Right cardiac atrium (tissue), 5 donors: Measurements from ENCODE around the gene S100PBP. TPM values are rescaled to one million over a fixed set of nuclear protein-coding genes. Genes with fewer than 3 reads are reported as not detected.

Experiments
- ATAC-seq, 2 donors: fragments of 200-7000 bp; cut with Tn5 transposase; one replicate each; pipeline versions ENCODE4 v1.8.0 to v1.9.1; 2020; ENCODE audit warnings: moderate library complexity in 2 of 2, mild to moderate bottlenecking in 1 of 2
- DNase-seq, 3 donors: peaks; one replicate each; pipeline ENCODE4 v3.0.0-alpha.2; 2020
- H3K27ac ChIP-seq: one replicate; pipeline ENCODE4 v1.5.1; 2013; ENCODE audit warnings: mild to moderate bottlenecking, low read length, control low read depth, moderate library complexity
- H3K27me3 ChIP-seq: one replicate; pipeline ENCODE4 v1.6.1; 2013; ENCODE audit not compliant: control insufficient read depth, insufficient read depth
- H3K4me1 ChIP-seq: one replicate; pipeline ENCODE4 v1.6.1; 2013; ENCODE audit warnings: low read length; ENCODE audit not compliant: control insufficient read depth, insufficient read depth
- H3K4me3 ChIP-seq: one replicate; pipeline ENCODE4 v1.5.1; 2013; ENCODE audit warnings: low read length, control low read depth
- H3K9me3 ChIP-seq: one replicate; pipeline ENCODE4 v1.6.1; 2013; ENCODE audit warnings: low read length; ENCODE audit not compliant: control insufficient read depth
- WGBS: extraction: QIAGEN DNeasy Blood & Tissue Kit; methylation state at CpG from one replicate; pipeline ENCODE4 v1.1.7; 2013; 5-methylcytosine and 5-hydroxymethylcytosine counted together
- intact Hi-C, 4 donors: fragments of 100-400 bp; cut with DNase I; formaldehyde crosslinking; loops; one replicate each; pipeline versions ENCODE4 v1.11.0 to v1.14.0; 2022 to 2023
- polyA plus RNA-seq: library from polyadenylated mRNA; stranded (reverse); fragments of 200-250 nt; gene quantifications from one replicate; pipeline ENCODE4 v1.2.3, GENCODE V29; 2013
- total RNA-seq, 4 donors: library from RNA; stranded (reverse); fragmentation: NEBNext Ultra II Directional; extraction: Animal tissue kit (Norgen Biotek cat#: 25700); gene quantifications; one replicate each; pipeline ENCODE4 v1.2.1, GENCODE V29; 2021
- donor health status: healthy with polysubstance abuse.
- donor health status: DM: no; HTN: yes; CAD: no.
- donor health status: DM: no; HTN: no; CAD: no.
- donor health status: DM: no; HTN: yes; CAD: no; lungs with severe emphysema.
- donor health status: DM: yes; HTN: yes; CAD: no.

The S100PBP gene
- total and polyA plus RNA-seq, 5 donors: 8.1 to 19.8 (median 15.3) TPM

DNA sequence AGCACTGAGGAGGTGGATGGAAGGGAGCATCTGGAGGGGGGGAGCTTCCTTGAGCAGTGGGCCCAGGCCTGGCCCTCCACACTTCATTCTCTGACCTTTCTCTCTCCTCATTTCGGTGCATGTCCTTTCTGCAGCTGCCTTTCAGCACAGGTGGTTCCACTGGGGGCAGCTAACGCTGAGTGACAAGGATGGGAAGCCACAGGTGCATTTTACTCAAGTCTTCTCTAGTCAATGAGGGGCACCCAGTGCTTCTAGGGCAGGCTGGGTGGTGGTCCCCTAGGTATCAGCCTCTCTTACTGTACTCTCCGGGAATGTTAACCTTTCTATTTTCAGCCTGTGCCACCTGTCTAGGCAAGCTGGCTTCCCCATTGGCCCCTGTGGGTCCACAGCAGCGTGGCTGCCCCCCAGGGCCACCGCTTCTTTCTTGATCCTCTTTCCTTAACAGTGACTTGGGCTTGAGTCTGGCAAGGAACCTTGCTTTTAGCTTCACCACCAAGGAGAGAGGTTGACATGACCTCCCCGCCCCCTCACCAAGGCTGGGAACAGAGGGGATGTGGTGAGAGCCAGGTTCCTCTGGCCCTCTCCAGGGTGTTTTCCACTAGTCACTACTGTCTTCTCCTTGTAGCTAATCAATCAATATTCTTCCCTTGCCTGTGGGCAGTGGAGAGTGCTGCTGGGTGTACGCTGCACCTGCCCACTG lies 43.5 kb upstream of the S100PBP start:
- intact Hi-C loops: loop anchor here in 3 of 4 donors (2.0 to 10.0 kb wide), 3 partner anchors 59 to 369 kb away; no protein-coding TSS in a partner anchor
- WGBS: 90% methylated on average over 7 of the region's 7 CpGs

DNA sequence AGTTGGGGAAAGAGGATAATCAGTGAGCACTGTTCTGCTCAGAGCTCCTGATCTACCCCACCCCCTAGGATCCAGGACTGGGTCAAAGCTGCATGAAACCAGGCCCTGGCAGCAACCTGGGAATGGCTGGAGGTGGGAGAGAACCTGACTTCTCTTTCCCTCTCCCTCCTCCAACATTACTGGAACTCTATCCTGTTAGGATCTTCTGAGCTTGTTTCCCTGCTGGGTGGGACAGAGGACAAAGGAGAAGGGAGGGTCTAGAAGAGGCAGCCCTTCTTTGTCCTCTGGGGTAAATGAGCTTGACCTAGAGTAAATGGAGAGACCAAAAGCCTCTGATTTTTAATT lies 43.0 kb upstream of the S100PBP start:
- no peak for ATAC-seq
- no peak overlapping the region for H3K27ac ChIP-seq
- intact Hi-C loops: loop anchor here in 2 of 4 donors (10.0 kb wide), 2 partner anchors 60 to 370 kb away; no protein-coding TSS in a partner anchor

More for the DNA sequence above, 43.5 kb upstream of the S100PBP start:
- no peaks in the 10 kb centered on the region for H3K27me3 ChIP-seq
- DNase-seq (peak in 1 of 3 donors; percentile 38), ATAC-seq (no peak)
- H3K27ac ChIP-seq: no peak overlapping the region
- no peaks in the 10 kb centered on the region for H3K9me3 ChIP-seq
- no peak overlapping the region for H3K4me3 ChIP-seq
- no peaks in the 10 kb centered on the region for H3K4me1 ChIP-seq

DNA sequence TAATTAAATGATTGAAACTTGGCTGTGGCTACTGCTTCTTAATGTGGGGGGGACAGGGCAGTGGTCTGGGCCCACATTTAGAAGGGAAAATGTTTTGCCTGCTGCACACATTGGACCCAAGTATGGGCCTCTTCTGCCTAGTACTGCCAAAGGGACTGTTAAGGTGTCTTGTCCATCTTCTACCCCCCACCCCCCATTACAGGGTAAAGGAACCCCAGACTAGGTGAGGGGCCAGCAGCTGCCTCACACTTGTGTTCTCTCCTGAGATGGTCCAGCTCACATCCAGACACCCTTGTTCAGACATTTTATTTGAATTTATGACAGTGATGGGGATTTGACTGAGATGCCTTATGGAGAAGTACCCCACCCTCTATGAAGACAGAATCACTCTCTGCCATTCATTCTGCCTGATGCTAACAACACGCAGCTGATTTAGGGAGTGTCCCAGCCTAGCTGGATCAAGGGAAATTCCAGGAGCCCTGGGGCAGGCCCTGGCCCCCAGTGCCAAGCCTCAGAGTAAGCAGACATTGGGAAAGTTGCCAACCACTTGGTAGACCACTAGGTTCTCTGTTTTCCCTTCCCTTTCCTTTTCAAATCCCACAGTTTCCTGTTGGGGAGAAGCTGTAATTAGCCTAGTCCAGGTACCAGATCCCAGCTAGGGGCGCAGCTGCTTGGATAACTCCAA lies 42.4 kb upstream of the S100PBP start:
- DNase-seq: peak in 1 of 3 donors; percentile 15
- ATAC-seq: no peak
- intact Hi-C loops: loop anchor here in 2 of 4 donors (10.0 kb wide), 2 partner anchors 60 to 370 kb away; no protein-coding TSS in a partner anchor
- 57% methylated on average over 2 of the region's 2 CpGs for WGBS
- Histone ChIP-seq H3K4me3 (no peak overlapping the region), H3K4me1 (no peaks in the 10 kb centered on the region), H3K27ac (no peak overlapping the region), H3K9me3 (no peaks in the 10 kb centered on the region), H3K27me3 (no peaks in the 10 kb centered on the region)

More for the DNA sequence above, 43.0 kb upstream of the S100PBP start:
- H3K9me3 ChIP-seq: no peaks in the 10 kb centered on the region
- no peaks in the 10 kb centered on the region for H3K4me1 ChIP-seq
- no peaks in the 10 kb centered on the region for H3K27me3 ChIP-seq
- DNase-seq: no peak
- no peak overlapping the region for H3K4me3 ChIP-seq

DNA sequence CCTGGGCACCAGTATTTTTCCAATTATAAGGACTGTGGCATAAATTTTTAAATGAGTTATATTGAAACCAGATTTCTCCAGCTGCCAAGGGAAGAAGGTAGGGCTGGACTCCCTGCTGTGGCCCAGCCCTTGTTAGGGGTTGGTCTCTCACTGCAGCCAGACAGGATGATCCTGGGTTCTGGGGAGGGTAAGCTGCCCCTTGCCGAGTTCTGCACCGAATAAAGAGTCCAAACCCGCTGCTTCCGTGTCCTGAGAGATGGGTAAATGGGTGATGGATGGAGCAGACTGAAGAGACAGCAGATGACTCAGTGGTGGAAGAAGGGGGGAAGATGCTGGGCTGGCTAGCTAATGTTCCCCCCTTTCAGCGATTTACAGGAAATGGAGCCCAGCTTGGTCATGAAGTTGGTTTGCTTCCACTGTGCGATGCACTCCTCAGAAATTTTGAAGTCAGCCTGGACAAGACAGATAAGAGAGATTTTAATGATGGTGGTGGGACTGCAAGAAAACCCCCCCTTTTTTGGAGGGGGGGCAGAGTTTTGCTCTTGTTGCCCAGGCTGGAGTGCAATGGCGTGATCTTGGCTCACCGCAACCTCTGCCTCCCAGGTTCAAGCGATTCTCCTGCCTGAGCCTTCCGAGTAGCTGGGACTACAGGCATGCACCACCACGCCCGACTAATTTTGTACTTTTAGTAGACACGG lies 41.7 kb upstream of the S100PBP start:
- ATAC-seq: no peak
- no peak for DNase-seq
- H3K4me3 ChIP-seq: no peak overlapping the region
- H3K27ac ChIP-seq: no peak overlapping the region
- intact Hi-C loops: loop anchor here in 2 of 4 donors (10.0 kb wide), 2 partner anchors 61 to 371 kb away; no protein-coding TSS in a partner anchor
- WGBS: 85% methylated on average over 13 of the region's 13 CpGs
- H3K9me3 ChIP-seq: no peaks in the 10 kb centered on the region
- H3K4me1 ChIP-seq: no peaks in the 10 kb centered on the region
- H3K27me3 ChIP-seq: no peaks in the 10 kb centered on the region

DNA sequence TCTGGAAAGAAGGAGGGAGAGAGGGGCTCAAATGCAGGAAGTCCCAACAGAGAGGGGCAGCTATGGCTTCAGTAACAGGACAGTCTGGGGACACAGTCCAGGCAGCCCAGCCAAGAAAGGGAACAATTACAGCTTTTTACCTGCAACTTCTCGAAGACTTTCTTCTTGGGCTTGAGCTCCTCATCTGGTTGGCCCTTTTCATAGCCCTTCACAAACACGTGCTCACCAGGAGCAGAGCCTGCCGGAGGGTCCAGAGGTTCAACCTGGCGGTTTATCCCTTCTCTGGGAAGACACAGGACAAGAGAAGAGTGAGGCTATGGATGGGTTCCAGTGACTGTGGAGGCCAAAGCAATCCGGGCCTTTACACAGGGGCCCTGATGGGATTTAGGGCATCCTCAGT lies 38.2 kb upstream of the S100PBP start:
- intact Hi-C loops: loop anchor here in 2 of 4 donors (10.0 kb wide), 2 partner anchors 64 to 374 kb away; no protein-coding TSS in a partner anchor

DNA sequence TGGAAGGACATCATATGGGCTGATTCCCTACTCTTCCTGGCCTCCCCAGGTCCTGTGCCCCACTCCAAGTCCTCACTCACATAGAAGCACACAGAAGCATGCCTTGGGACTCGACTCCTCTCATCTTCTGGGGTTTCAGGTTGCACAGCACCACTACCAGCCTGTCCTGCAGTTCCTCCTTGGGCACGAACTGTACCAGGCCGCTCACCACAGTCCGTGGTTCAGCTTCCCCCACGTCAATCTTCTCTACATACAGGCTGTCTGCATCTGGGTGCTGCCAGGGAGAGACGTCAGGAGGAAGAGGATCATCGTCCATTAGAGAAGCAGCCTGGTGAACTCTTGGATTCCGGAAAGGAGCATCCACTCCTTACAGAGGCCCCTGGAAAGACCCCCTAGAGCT lies 37.4 kb upstream of the S100PBP start:
- 87% methylated on average over 8 of the region's 8 CpGs for WGBS
- ATAC-seq: no peak
- intact Hi-C loops: no loop called here
- Histone ChIP-seq H3K4me1 (no peaks in the 10 kb centered on the region), H3K27ac (no peak overlapping the region), H3K9me3 (no peaks in the 10 kb centered on the region), H3K4me3 (no peak overlapping the region), H3K27me3 (no peaks in the 10 kb centered on the region)
- DNase-seq: no peak

More for the DNA sequence above, 38.2 kb upstream of the S100PBP start:
- no peaks in the 10 kb centered on the region for H3K4me1 ChIP-seq
- WGBS: 91% methylated on average over 5 of the region's 5 CpGs
- no peaks in the 10 kb centered on the region for H3K27me3 ChIP-seq
- ATAC-seq: no peak
- no peak overlapping the region for H3K27ac ChIP-seq
- no peak overlapping the region for H3K4me3 ChIP-seq
- no peaks in the 10 kb centered on the region for H3K9me3 ChIP-seq
- DNase-seq: no peak

DNA sequence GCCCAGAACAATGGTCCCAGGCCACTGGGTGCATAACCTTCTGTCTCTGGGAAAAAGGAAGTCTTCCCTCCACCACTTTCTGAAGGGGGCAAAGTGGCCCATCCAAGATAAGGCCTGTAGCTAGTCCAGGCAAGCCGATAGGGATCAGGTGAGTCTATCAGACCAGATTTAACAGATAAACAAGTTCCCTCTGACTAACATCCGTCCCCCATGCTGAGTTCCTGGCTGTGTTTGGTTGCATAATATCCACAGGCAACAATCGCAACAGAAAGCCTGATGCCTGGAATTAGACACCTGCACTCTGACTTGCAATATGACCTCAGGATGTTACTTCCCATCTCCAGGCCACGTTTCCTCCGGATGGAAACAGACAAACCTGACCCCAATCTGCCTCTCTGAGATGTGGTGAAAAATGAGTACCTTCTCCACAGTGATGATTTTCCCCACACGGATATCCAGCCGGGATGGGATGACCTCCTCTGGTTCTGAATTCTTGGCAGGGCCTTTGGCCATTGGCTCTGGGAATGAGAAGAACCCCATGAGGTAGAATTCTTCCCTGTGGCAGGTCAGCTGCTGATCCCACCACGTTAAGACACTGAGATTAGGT lies 36.7 kb upstream of the S100PBP start:
- ATAC-seq (no peak), DNase-seq (no peak)
- Histone ChIP-seq H3K4me1 (no peaks in the 10 kb centered on the region), H3K27me3 (no peaks in the 10 kb centered on the region), H3K9me3 (no peaks in the 10 kb centered on the region), H3K27ac (no peak overlapping the region), H3K4me3 (no peak overlapping the region)
- 78% methylated on average over 8 of the region's 8 CpGs for WGBS
- intact Hi-C loops: no loop called here

DNA sequence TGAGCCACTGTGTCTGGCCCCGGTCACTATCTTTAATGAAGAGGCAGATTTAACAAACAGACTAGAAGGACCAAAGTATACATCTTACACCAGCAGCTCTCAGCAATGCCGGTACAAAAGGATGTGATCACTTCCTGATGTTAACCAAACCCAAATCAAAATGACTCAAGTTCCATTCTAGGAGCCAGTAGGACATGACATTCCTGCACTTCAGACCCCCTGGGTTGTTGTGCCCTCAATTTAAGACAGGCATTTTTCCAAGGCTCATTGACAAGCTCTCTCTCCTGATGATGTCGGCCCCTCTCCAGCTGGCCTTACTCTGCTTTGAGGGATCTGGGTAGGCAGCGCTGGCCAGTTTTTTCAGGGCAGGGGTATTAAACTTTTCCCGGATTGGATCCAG lies 35.4 kb upstream of the S100PBP start:
- no peak for DNase-seq
- no peak for ATAC-seq
- 85% methylated on average over 5 of the region's 5 CpGs for WGBS
- no peaks in the 10 kb centered on the region for H3K4me1 ChIP-seq
- H3K27ac ChIP-seq: no peak overlapping the region
- H3K4me3 ChIP-seq: no peak overlapping the region
- no peaks in the 10 kb centered on the region for H3K9me3 ChIP-seq
- intact Hi-C loops: no loop called here
- no peaks in the 10 kb centered on the region for H3K27me3 ChIP-seq

DNA sequence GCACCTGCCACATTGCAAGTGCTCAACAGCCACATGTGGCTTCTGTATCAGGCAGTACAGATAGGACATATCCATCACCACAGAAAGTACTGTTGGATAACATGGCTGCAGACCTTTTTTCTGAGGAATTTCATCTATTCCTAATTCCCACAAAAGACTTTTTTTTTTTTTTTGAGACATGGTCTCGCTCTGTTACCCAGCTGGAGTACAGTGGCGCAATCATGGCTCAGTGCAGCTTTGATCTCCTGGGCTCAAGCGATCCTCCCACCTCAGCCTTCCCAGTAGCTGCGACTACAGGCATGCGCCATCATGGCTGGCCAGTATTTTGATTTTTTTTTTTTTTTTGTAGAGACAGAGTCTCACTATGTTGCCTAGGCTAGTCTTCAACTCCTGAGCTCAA lies 33.6 kb upstream of the S100PBP start:
- no peaks in the 10 kb centered on the region for H3K4me1 ChIP-seq
- intact Hi-C loops: no loop called here

DNA sequence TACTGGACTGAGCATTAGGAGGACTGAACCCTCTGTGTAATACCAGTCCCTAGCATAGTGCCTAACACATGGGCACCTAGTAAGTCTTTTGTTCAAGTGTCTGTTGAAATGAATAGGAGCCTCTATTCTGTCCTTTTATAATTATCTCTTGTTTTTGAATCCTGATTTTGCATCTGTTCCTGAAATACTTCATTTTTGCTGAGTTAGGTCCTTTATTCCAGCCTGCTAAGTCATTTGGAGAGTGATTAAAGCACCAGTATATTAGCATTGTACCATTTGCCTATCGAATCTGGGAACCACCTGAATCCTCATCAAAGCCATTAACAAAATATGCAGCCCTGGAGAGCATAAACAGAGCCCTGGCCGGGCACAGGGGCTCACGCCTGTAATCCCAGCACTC lies 32.6 kb upstream of the S100PBP start:
- no peak overlapping the region for H3K4me3 ChIP-seq
- H3K27me3 ChIP-seq: no peaks in the 10 kb centered on the region
- no peak overlapping the region for H3K27ac ChIP-seq
- H3K9me3 ChIP-seq: no peaks in the 10 kb centered on the region
- intact Hi-C loops: no loop called here
- ATAC-seq (no peak), DNase-seq (no peak)
- no peaks in the 10 kb centered on the region for H3K4me1 ChIP-seq
- WGBS: 94% methylated on average over 3 of the region's 3 CpGs

More for the DNA sequence above, 33.6 kb upstream of the S100PBP start:
- 96% methylated on average over 5 of the region's 5 CpGs for WGBS
- Histone ChIP-seq H3K27ac (no peak overlapping the region), H3K4me3 (no peak overlapping the region), H3K9me3 (no peaks in the 10 kb centered on the region), H3K27me3 (no peaks in the 10 kb centered on the region)
- ATAC-seq: no peak
- DNase-seq: no peak
